Right renal pelvis (tissue), 4 donors: ENCODE measurements around the gene UCP2. TPM values are rescaled to one million over a fixed set of nuclear protein-coding genes. Genes with fewer than 3 reads are reported as not detected.

ENCODE experiments used
- DNase-seq, 4 donors: peaks; one replicate each; pipeline ENCODE4 v3.0.0-alpha.2; 2013; ENCODE audit warnings: low read depth in 4 of 4, low spot score in 3 of 4, missing footprints in 1 of 4
- polyA plus RNA-seq, 4 donors: library from polyadenylated mRNA; unstranded; fragments of 120-200 nt; gene quantifications; one replicate each; pipeline ENCODE4 v1.2.1, GENCODE V29; 2013; ENCODE audit not compliant: insufficient read length in 4 of 4

UCP2 gene
- 10 to 100 TPM; 51.6 to 82.1 (median 73.9) TPM for polyA plus RNA-seq

DNA sequence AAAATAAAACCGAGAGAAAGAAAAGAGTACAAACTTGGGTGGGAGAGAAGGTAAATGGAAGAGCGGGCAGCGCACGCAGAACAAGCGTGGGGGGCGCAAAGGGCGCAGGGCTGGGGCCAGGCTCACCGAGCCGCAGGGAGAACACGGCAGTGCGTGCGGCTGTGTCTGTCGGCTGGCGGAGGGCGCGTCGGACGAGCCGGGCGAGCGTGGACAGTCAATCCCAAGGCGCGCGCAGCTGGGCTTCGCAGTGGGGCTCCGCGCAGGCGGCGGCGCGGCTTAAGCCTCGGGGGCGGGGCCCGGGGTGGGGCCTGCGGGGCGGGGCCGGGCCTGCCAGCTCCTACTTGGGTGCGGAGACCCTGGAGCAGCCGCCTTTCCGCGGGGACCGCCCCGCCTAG is at the start of gene UCP2:
UCP2 (minus strand) TSS at position 249 of the 395 bp plus-strand sequence. CDS start 4,465 bp downstream, outside the sequence.
- DNase-seq, result peak in 3 of 4 donors; percentile 46 to 61 (median 46)

DNA sequence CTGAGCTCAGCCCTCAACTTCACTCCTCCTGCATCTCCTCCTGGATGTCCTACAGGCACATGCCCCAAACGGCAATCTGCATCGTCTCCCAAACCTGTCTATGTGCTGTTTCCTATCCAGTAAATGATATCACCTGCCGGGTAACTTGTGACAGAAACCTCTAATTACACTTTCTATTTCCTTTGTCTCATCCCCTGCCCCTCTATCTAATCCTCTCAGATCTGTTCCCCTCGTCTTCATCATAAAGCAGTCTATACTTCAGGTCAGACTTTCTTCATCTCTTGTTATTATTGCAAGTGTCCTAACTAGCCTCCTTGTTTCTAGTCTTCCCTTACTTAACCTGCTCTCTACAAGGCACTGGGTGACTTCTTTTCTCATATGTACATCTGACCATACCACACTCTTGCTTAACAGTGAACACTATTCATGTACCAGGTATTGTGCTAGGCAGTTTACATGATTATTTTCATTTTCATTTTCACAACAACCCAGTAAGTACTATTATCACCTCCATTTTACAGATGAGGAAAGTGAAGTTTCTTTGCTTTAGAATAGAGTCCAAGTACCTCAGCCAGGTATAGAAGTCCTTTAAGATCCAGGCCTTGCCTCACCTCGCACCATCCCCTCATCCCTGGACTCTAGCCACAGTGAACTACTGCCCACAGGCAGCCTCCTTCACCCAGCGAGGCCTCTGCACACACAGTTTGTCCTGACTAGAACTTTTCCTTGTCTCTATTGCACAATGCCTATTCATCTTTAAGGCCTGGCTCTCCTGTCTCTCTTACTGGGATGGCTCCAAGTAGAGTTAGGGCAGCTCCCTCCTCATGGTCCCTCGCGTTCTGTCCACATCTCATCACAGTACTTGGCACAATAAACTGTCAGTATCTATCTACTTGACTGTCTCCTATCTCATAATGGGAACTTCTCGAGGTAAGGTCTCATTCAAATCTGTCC is 48.4 kb upstream of the UCP2 start:
- no peak for DNase-seq

- DNase-seq, result no peak
Observed at GRCh38 chr11:74025467-74026166, 43.0 kb upstream of the UCP2 start.

DNA sequence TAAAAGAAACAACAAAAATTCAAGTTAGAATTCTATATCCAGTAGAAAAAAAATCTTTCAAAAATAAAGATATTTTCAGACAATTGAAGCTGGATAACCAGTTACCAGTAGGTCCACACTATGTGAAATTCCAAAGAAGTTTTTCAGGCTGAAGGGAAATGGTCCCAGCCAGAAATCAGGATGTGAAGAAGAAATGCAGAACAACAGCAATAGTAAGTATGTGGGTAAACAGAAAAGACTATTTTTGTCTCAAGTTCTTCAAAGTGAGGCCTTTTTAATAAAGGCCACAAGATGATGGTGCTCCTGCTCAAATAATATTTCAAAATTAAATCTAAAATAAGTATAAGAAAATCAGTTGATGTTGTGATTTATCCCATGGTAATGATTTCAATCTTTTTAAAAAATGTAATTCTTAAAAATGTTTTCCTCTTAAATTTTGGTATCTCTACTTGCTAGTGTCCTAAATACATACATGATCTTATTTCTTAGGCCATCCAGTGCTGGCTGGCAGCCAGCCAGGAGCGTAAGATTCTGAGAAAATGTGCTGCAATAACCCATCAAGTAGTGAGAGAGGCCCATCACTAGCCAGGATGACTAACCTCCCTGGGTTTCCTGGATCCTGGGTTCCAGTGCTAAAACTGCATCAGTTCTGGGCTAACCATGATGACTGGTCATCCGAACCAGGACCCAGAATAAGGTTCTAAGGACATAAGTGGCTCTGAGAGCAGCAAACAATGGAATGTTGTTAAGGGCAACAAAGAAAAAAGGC is 41.8 kb upstream of the UCP2 start:
- DNase-seq, result no peak

- DNase-seq, result no peak
Observed at GRCh38 chr11:74023276-74023675, 40.6 kb upstream of the UCP2 start.

DNA sequence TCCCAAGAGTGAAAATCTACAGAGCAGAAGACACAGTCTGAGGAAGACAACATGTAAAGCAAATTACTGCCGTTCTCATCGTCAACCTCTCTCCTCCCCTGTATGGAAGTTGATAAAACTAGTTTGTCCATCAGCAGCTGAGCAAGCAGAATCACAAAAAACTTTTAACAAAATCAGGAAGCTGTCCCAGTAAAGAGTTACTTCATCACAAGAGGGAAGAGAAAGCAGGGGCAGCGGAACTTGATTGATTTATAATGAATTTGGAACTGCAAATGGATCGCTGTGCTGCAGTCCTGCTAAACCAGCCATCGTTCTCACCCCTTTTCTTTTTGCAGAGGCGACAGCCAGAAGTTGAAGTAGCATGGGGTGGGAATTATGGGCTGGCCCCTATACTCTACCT is 39.9 kb upstream of the UCP2 start:
- no peak for DNase-seq

GRCh38 chr11:74021998-74022397 is 39.4 kb upstream of the UCP2 start:
- DNase-seq, result no peak

DNA sequence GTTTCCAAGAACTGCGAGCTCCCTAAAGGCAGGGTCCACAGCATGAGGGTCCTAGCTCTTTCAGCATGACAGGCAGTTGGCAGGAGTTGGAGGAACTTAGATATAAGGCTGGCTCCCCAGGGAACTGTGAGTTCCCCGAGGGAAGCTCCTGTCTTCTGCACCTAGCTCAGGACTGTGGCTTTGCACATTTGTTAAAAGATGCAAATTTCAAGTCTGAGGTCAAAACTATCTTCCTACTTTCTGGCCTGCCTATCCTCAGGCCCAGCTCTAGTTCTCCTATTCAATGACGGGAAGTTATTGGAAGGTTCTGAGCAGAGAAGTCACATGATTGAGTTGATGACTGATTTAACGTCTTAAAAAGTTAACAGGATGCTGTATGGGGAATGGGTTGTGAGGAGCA is 37.9 kb upstream of the UCP2 start:
- DNase-seq, result no peak

GRCh38 chr11:74019860-74020259 is 37.2 kb upstream of the UCP2 start:
- DNase-seq, result no peak

- DNase-seq, result no peak
Observed at GRCh38 chr11:74019104-74019738, 36.6 kb upstream of the UCP2 start.

GRCh38 chr11:74018331-74019005 is 35.8 kb upstream of the UCP2 start:
- peak in 2 of 4 donors; percentile 8 to 12 for DNase-seq

- no peak for DNase-seq
Observed at GRCh38 chr11:74017631-74018030, 35.0 kb upstream of the UCP2 start.

- DNase-seq, result no peak
Observed at GRCh38 chr11:74015919-74016684, 33.5 kb upstream of the UCP2 start.

DNA sequence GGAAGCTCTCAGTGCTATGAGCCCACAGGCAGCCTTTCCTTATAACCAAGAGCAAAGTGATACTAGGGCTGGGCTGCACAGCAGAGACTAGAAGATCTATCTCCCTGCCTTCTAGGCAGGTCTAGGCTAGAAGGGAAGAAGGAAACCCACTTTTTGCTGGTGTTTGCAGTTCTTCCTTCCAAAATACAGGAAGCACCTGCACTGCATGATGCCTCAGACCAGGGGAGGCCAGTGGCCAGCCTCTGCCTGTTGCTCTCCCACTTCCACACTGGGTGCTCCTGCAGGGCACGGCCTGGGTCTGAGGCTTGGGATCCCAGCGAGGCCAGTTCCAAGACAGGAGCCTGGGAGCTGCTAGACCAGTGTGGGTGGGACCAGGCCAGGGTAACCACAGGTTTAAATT is 32.2 kb upstream of the UCP2 start:
- no peak for DNase-seq

DNA sequence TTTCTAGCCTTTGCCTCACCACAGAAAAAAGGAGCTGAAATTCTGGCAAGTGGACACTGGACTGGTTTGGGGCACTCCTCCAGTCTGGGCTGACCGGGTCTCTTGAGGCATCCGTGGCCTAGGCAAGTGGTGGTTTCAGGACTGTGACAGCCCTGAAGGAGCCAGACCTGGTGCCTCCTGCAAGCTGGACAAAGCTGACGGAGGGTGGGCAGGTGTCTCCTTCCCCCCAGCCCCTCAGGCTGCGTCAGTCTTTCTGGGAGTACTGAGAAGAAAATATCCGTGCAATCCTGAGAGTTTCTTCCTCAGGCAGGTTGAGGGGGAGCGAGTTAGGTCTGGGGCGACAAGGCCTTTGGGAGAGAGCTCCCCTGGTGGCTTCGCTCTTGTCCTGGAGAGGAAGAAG is 30.5 kb upstream of the UCP2 start:
- DNase-seq, result no peak

DNA sequence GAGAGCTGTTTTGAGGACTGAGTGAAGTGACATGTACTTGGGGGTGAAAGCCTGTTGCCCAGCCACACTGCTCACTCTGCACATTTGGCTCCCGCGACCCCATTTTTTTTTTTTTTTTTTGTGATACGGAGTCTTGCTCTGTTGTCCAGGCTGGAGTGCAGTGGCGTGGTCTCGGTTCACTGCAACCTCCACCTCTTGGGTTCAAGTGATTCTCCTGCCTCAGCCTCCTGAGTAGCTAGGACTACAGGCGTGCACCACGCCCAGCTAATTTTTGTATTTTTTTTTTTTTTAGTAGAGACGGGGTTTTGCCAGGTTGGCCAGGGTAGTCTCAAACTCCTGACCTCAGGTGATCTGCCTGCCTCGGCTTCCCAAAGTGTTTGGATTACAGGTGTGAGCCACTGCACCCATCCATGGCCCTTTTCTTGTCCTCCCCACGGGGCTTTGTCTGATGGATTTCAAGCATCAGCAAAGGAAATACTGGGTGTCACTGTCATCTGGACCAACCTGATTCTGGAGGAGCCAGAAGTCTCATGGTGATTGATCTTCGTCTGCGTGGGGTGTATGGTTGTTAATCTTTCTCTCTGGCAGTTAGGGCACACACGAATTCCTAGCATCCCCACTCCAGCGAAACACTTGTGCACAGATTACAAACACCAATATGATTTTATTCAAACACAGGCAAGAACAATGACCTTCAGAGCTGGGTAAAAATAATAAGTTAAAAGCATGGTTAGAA is 29.6 kb upstream of the UCP2 start:
- no peak for DNase-seq

DNA sequence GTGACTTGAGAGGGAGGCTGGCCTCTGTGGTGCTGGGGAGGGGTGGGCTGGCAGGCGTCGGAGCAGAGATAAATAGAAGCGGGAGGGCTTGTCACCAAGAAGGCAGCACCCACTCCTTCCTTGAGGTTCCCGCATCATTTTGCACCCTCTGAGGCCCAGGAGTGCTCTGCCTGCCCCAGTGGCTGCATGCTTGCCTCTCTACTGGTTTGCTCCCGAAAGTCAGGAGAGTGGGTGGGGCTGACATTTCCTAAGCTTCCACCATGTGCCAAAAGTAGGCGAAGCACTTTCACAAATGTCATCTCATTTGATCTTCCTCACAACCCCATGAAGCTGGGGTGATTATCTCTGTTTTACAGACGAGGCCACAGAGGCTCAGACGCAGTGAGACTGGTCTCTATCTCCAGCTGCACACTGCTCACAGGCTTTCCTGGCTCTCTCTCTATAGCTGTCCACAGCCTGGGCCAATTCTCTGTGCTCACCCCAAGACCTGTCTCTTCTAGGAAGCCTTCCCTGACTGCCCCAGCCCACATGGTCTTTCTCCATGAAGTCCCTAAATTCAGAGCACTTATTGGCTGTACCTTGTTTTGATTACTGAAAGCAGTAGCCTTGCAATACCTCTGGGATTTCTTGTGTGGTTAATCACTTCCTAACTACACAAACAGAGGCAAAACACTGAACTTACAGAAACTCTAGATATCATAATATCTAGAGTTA is 28.9 kb upstream of the UCP2 start:
- DNase-seq, result no peak
